ENCODE results near the gene OBSCN.

GRCh38 chr1:228344631-228345072, 136.8 kb downstream of the OBSCN start:
- no peak for TF ChIP-seq POLR2A (IDR thresholded peaks at IDR 0.05; ENCODE audit: low read depth, low read length)
- TF ChIP-seq POLR2AphosphoS5 (IDR thresholded peaks at IDR 0.05; ENCODE audit: low read depth, low read length), result no peak
- TF ChIP-seq TAF1 (IDR thresholded peaks at IDR 0.05; ENCODE audit: low read depth, low read length), result no peak
- no peak for TF ChIP-seq SPI1 (IDR thresholded peaks at IDR 0.05; ENCODE audit: low read depth, low read length)
- TF ChIP-seq POU2F2 (IDR thresholded peaks at IDR 0.05; ENCODE audit: low read depth, low read length), result no peak

All from GM12891 (cell line).